Measurements from ENCODE around the gene ETFA.

Gene ETFA

GRCh38 chr15:76336254-76337058, 25.2 kb upstream of the ETFA start, which contains the start of gene ISL2:
Gene ISL2 (plus strand): TSS chr15:76336773. CDS start chr15:76336884, 111 bp downstream.
- peak; percentile 90 for DNase-seq (ENCODE audit: extremely low read depth, low read depth)
- TF ChIP-seq, protein P1, sequence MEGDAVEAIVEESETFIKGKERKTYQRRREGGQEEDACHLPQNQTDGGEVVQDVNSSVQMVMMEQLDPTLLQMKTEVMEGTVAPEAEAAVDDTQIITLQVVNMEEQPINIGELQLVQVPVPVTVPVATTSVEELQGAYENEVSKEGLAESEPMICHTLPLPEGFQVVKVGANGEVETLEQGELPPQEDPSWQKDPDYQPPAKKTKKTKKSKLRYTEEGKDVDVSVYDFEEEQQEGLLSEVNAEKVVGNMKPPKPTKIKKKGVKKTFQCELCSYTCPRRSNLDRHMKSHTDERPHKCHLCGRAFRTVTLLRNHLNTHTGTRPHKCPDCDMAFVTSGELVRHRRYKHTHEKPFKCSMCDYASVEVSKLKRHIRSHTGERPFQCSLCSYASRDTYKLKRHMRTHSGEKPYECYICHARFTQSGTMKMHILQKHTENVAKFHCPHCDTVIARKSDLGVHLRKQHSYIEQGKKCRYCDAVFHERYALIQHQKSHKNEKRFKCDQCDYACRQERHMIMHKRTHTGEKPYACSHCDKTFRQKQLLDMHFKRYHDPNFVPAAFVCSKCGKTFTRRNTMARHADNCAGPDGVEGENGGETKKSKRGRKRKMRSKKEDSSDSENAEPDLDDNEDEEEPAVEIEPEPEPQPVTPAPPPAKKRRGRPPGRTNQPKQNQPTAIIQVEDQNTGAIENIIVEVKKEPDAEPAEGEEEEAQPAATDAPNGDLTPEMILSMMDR (IDR thresholded peaks at IDR 0.05; ENCODE audit: low read depth, low read length, missing control alignments), result no peak
- peak within 1 kb of the TSS; percentile 75 for H3K4me3 ChIP-seq (replicated peaks; ENCODE audit: low read depth, low read length)

- no peak for DNase-seq (ENCODE audit: extremely low read depth, low read depth)
- TF ChIP-seq, protein P1 (IDR thresholded peaks at IDR 0.05; ENCODE audit: low read depth, low read length, missing control alignments), result no peak
- H3K4me3 ChIP-seq (replicated peaks; ENCODE audit: low read depth, low read length), result peak overlapping the region; percentile 75
Observed at GRCh38 chr15:76335307-76336253, 24.3 kb upstream of the ETFA start.

GRCh38 chr15:76334438-76335306, 23.4 kb upstream of the ETFA start:
- DNase-seq (ENCODE audit: extremely low read depth, low read depth), result no peak
- TF ChIP-seq, protein P1 (IDR thresholded peaks at IDR 0.05; ENCODE audit: low read depth, low read length, missing control alignments), result no peak
- H3K4me3 ChIP-seq (replicated peaks; ENCODE audit: low read depth, low read length), result peak overlapping the region; percentile 75

DNA sequence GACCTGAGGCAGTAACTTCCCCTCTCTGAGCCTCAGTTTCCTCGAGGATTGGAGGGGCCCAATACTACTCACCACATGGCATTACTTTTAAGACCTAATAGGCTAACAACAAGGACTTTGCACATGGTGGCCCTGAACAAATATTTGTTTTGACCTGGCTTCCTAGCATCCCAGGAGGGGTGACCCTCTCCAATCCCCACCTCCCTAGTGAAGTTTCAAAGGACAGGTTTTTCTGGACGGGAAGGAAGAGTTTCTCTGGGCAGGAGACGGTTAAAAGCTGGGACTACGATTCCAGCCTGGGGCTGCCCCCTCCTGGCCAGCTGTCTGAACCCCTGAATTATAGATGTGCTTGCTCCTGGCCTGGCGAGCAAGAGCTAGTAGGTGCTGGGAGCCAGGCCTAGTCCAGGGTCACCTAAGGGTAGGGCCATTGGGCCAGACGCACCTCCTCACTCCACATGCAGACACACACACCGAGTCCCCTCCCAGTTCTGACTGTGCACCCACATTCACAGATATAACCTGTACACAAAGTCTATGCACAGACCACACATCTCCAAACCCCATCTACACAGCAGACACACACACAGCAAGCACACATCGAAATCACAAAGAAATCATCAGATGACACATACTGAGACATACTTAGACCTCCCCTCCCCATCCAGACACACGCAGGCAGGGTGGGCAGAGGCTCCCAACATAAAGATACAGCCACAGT, 22.6 kb upstream of the ETFA start:
- DNase-seq (ENCODE audit: extremely low read depth, low read depth), result no peak
- TF ChIP-seq, protein P1 (IDR thresholded peaks at IDR 0.05; ENCODE audit: low read depth, low read length, missing control alignments), result peak; percentile 26
- no peak overlapping the region for H3K4me3 ChIP-seq (replicated peaks; ENCODE audit: low read depth, low read length)

DNA sequence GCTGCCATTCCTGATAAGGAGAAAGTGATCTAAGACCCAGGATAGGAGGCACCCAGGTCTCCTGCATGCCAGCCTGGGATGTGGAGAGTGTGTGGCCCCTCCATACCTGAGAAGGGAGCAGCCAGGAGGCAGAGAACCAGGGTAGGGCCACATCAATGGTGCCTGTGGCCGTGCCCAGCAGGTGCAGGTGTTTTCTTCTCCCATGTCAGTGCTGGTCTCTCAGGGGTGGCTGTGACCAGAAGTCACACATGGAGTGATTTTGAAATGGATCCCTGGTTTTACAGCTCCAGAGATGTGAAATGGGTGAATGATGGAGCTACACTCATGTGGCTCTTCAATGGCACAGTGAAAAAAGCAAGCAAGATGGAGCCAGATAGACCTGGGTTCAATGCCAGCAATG, 22.0 kb upstream of the ETFA start:
- DNase-seq (ENCODE audit: extremely low read depth, low read depth), result no peak
- H3K4me3 ChIP-seq (replicated peaks; ENCODE audit: low read depth, low read length), result no peak overlapping the region
- TF ChIP-seq, protein P1 (IDR thresholded peaks at IDR 0.05; ENCODE audit: low read depth, low read length, missing control alignments), result no peak

All from HFF-Myc (cell line).